Fibroblast of lung (primary cell): ENCODE measurements around the gene SESN2.

Experiments used
- CTCF ChIP-seq, 2 donors: IDR thresholded peaks in 1 of 2; conservative IDR thresholded peaks in 1 of 2; 1 replicate in 1 of 2; 2 replicates in 1 of 2; pipeline ENCODE4 v1.5.1; 2011 to 2012; ENCODE audit warnings: low read length in 2 of 2, control low read depth in 1 of 2, inconsistent platforms in 1 of 2, low read depth in 1 of 2, mild to moderate bottlenecking in 1 of 2
- EZH2 ChIP-seq: IDR thresholded peaks from 2 replicates; pipeline ENCODE4 v1.5.1; 2012; ENCODE audit warnings: low read length, control low read depth, mild to moderate bottlenecking; ENCODE audit errors: missing control alignments

DNA sequence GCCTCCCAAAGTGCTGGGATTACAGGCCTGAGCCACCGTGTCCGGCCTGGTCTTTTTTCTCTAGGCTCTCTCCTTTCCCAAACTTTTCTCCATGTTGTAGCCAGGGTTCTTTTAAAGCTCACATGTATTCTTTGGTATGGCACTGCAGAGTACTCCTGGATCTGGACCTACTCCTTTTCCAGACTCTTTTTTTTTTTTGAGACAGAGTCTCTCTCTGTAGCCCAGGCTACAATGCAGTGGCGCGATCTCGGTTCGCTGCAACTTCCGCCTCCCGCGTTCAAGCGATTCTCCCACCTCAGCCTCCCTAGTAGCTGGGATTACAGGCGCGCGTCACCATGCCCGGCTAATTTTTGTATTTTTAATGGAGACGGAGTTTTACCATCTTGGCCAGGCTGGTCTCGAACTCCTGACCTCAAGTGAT, 68.9 kb downstream of the SESN2 start:
- TF ChIP-seq CTCF (conservative IDR thresholded peaks at IDR 0.05 in 1 of 2, IDR thresholded peaks at IDR 0.05 in 1 of 2; ENCODE audit: low read depth in 1 of 2, low read length in 2 of 2) (no peak), EZH2 (no peak)
